ENCODE measurements around the gene ZNF611. TPM values are rescaled to one million over a fixed set of nuclear protein-coding genes. Genes with fewer than 3 reads are reported as not detected.
"Not testable (repeated sequence)": the region's sequence is repeated elsewhere in the genome, so short reads cannot be mapped to it uniquely, and the experiment has no call there.

Gene ZNF611
- total RNA-seq, 2 experiments from 2014 or later = 14.6 to 15.5 TPM

DNA sequence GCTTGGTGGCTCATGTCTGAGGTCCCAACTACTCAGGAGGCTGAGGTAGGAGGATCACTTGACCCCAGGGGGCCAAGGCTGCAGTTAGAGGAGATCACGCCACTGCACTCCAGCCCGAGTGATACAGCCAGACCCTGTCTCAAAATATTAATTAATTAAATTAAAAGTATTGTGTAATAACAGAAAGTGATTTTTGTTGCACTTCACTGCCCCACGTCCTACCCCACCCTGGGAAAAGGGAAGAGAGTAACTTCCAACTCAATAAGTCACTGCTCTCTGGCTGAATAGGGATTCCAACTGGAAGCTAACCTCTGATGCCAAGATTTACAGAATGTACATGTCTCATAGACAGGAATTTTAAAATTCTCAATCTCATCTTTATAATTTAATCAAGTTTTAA is 47.2 kb downstream of the ZNF611 start:
- H3K4me3 Mint-ChIP-seq = no peak overlapping the region
- H3K9me3 Mint-ChIP-seq = no peaks in the 10 kb centered on the region
- H3K27ac Mint-ChIP-seq = no peak overlapping the region
- peaks cover 6% of the 10 kb centered on the region for H3K36me3 ChIP-seq (ENCODE audit: insufficient read depth, low read length)
- H3K4me1 ChIP-seq (ENCODE audit: insufficient read depth, low read length) = peaks cover 21% of the 10 kb centered on the region
- peaks cover 34% of the 10 kb centered on the region for H3K4me1 Mint-ChIP-seq (ENCODE audit: low read depth)
- DNase-seq (no peak), ATAC-seq (ENCODE audit: poor library complexity) (no peak)
- no peak overlapping the region for H3K4me3 ChIP-seq (ENCODE audit: low read length)
- intact Hi-C loops (cut with DNase I, micrococcal nuclease) = no loop called here
- H3K36me3 Mint-ChIP-seq (ENCODE audit: low read depth) = peaks cover 40% of the 10 kb centered on the region
- H3K27me3 ChIP-seq (ENCODE audit: control insufficient read depth in 1 of 2, insufficient read depth in 2 of 2, low read length in 2 of 2) = no peaks in the 10 kb centered on the region
- ChIA-PET CTCF (no interaction called here), POLR2A (no interaction called here)
- no peaks in the 10 kb centered on the region for H3K9me3 ChIP-seq (ENCODE audit: control insufficient read depth in 1 of 2, insufficient read depth in 1 of 2, low read length in 2 of 2)
- no peaks in the 10 kb centered on the region for H3K27me3 Mint-ChIP-seq
- TF ChIP-seq, protein P1, sequence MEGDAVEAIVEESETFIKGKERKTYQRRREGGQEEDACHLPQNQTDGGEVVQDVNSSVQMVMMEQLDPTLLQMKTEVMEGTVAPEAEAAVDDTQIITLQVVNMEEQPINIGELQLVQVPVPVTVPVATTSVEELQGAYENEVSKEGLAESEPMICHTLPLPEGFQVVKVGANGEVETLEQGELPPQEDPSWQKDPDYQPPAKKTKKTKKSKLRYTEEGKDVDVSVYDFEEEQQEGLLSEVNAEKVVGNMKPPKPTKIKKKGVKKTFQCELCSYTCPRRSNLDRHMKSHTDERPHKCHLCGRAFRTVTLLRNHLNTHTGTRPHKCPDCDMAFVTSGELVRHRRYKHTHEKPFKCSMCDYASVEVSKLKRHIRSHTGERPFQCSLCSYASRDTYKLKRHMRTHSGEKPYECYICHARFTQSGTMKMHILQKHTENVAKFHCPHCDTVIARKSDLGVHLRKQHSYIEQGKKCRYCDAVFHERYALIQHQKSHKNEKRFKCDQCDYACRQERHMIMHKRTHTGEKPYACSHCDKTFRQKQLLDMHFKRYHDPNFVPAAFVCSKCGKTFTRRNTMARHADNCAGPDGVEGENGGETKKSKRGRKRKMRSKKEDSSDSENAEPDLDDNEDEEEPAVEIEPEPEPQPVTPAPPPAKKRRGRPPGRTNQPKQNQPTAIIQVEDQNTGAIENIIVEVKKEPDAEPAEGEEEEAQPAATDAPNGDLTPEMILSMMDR (IDR thresholded peaks at IDR 0.05) = no peak
- H3K27ac ChIP-seq (ENCODE audit: low read depth in 1 of 2, low read length in 2 of 2) = no peak overlapping the region

DNA sequence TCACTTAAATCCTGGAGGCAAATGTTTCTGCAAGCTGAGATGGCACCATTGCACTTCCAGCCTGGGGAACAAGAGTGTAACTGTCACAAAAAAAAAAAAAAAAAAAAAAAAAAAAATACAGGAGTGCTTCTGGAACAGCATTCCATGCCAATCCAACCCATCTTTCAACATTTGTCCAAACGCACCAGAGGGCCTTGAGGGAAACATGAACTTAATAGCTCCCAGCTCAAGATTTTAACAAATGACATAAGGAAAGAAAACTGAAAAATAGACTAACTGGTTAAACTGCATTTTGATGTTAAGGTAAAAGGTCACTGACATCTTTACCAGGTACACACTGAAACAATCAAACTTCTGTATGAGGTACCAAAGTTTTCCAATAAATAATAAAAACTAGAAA is 49.0 kb downstream of the ZNF611 start:
- peaks cover 49% of the 10 kb centered on the region for H3K36me3 Mint-ChIP-seq (ENCODE audit: low read depth)

DNA sequence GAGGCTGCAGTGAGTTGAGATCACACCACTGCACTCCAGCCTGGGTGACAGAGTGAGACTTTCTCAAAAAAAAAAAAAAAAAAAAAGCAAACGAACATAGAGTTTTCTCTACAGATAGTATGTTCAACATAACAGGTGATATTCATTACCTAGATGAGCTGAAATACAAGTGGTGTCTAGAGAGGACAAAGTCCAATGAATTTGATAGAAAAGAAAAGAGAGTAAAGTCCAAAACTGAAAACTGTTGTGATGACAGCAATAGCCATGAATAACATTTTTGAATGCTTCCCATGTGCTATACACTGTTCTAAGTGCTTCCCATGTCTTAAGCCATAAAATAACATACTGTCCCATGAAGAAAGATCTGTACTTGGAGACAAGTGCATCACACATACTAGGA is 53.6 kb downstream of the ZNF611 start:
- H3K4me3 Mint-ChIP-seq; H3K27me3 Mint-ChIP-seq; H3K9me3 ChIP-seq (ENCODE audit: control insufficient read depth in 1 of 2, insufficient read depth in 1 of 2, low read length in 2 of 2); H3K27ac Mint-ChIP-seq; POLR2A ChIA-PET; H3K27me3 ChIP-seq (ENCODE audit: control insufficient read depth in 1 of 2, insufficient read depth in 2 of 2, low read length in 2 of 2); H3K9me3 Mint-ChIP-seq; H3K27ac ChIP-seq (ENCODE audit: low read depth in 1 of 2, low read length in 2 of 2); H3K4me1 ChIP-seq (ENCODE audit: insufficient read depth, low read length); H3K4me3 ChIP-seq (ENCODE audit: low read length); ATAC-seq (ENCODE audit: poor library complexity); DNase-seq: not testable (repeated sequence)
- CTCF ChIA-PET = interaction anchor here (0.6 to 1.0 kb wide), 2 partner anchors 18 to 31 kb away, joined by 3 read pairs; no protein-coding TSS in a partner anchor
- peaks cover 60% of the 10 kb centered on the region for H3K36me3 Mint-ChIP-seq (ENCODE audit: low read depth)
- peaks cover 12% of the 10 kb centered on the region for H3K4me1 Mint-ChIP-seq (ENCODE audit: low read depth)
- intact Hi-C loops (cut with DNase I, micrococcal nuclease) = loop anchor here in 1 of 2 experiments (5.0 kb wide), 1 partner anchor 296 kb away; no protein-coding TSS in a partner anchor
- H3K36me3 ChIP-seq (ENCODE audit: insufficient read depth, low read length) = peaks cover 15% of the 10 kb centered on the region

More for the DNA sequence above, 49.0 kb downstream of the ZNF611 start:
- ChIA-PET CTCF (no interaction called here), POLR2A (no interaction called here)
- DNase-seq (no peak), ATAC-seq (ENCODE audit: poor library complexity) (no peak)
- Histone ChIP-seq H3K27ac (ENCODE audit: low read depth in 1 of 2, low read length in 2 of 2) (no peak overlapping the region), H3K9me3 (ENCODE audit: control insufficient read depth in 1 of 2, insufficient read depth in 1 of 2, low read length in 2 of 2) (no peaks in the 10 kb centered on the region), H3K4me3 (ENCODE audit: low read length) (no peak overlapping the region), H3K4me1 (ENCODE audit: insufficient read depth, low read length) (peaks cover 15% of the 10 kb centered on the region), H3K36me3 (ENCODE audit: insufficient read depth, low read length) (peaks cover 6% of the 10 kb centered on the region), H3K27me3 (ENCODE audit: control insufficient read depth in 1 of 2, insufficient read depth in 2 of 2, low read length in 2 of 2) (no peaks in the 10 kb centered on the region)
- Mint-ChIP-seq H3K27me3 (no peaks in the 10 kb centered on the region), H3K9me3 (no peaks in the 10 kb centered on the region), H3K4me1 (ENCODE audit: low read depth) (peaks cover 34% of the 10 kb centered on the region), H3K4me3 (no peak overlapping the region), H3K27ac (no peak overlapping the region)
- TF ChIP-seq, protein P1 (IDR thresholded peaks at IDR 0.05) = no peak
- intact Hi-C loops (cut with DNase I, micrococcal nuclease) = loop anchor here in 1 of 2 experiments (2.0 kb wide), 1 partner anchor 293 kb away; no protein-coding TSS in a partner anchor

DNA sequence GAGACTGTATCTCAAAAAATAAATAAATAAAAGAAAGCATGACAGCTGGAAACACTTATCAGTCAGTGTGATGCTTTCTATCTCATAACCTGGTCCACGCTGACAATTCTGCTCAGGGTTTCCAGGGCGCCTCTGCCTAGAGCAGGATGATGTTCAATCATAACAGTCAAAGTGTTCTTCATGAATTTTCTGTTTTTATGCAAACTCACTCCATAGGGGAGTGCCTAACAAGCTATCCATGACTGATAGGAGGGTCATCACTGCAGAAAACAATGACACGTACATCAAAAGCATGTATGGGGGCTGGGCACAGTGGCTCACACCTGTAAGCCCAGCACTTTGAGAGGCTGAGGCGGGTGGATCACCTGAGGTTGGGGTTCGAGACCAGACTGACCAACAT is 55.2 kb downstream of the ZNF611 start:
- Mint-ChIP-seq H3K4me1 (ENCODE audit: low read depth) (peaks cover 19% of the 10 kb centered on the region), H3K27ac (no peak overlapping the region), H3K9me3 (no peaks in the 10 kb centered on the region), H3K4me3 (no peak overlapping the region), H3K36me3 (ENCODE audit: low read depth) (peaks cover 65% of the 10 kb centered on the region), H3K27me3 (no peaks in the 10 kb centered on the region)
- Histone ChIP-seq H3K27ac (ENCODE audit: low read depth in 1 of 2, low read length in 2 of 2) (no peak overlapping the region), H3K36me3 (ENCODE audit: insufficient read depth, low read length) (peaks cover 15% of the 10 kb centered on the region), H3K4me1 (ENCODE audit: insufficient read depth, low read length) (peaks cover 3% of the 10 kb centered on the region), H3K27me3 (ENCODE audit: control insufficient read depth in 1 of 2, insufficient read depth in 2 of 2, low read length in 2 of 2) (no peaks in the 10 kb centered on the region), H3K9me3 (ENCODE audit: control insufficient read depth in 1 of 2, insufficient read depth in 1 of 2, low read length in 2 of 2) (peaks cover 0 to 5% of the 10 kb centered on the region in 2 experiments), H3K4me3 (ENCODE audit: low read length) (no peak overlapping the region)
- TF ChIP-seq, protein P1 (IDR thresholded peaks at IDR 0.05) = no peak
- intact Hi-C loops (cut with DNase I, micrococcal nuclease) = no loop called here
- CTCF ChIA-PET = no interaction called here
- POLR2A ChIA-PET = no interaction called here
- no peak for DNase-seq
- no peak for ATAC-seq (ENCODE audit: poor library complexity)

DNA sequence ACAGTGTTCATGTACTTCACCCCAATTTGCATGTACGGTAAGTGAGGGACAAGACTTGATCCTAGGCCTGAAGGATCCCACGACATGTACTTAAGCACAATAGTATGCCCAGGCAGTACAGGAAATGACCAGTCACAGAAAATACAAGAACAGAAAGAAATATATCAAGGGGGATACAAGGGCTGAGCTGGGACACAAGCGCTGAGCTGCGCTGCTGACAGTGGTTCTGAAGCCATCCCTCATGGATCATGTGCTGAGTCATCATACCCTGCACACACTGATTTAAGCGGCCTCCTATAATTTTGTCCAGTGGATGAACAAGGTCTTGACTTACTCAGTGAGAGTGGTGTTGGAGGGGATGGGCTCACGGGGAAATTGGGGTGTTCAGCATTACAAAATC is 59.6 kb downstream of the ZNF611 start:
- DNase-seq; H3K4me3 ChIP-seq (ENCODE audit: low read length); H3K9me3 ChIP-seq (ENCODE audit: control insufficient read depth in 1 of 2, insufficient read depth in 1 of 2, low read length in 2 of 2); ATAC-seq (ENCODE audit: poor library complexity); H3K36me3 ChIP-seq (ENCODE audit: insufficient read depth, low read length); H3K9me3 Mint-ChIP-seq; H3K27ac Mint-ChIP-seq; POLR2A ChIA-PET; H3K4me1 ChIP-seq (ENCODE audit: insufficient read depth, low read length); CTCF ChIA-PET; intact Hi-C loops (cut with DNase I, micrococcal nuclease); H3K27me3 Mint-ChIP-seq; H3K4me3 Mint-ChIP-seq; H3K27ac ChIP-seq (ENCODE audit: low read depth in 1 of 2, low read length in 2 of 2); H3K27me3 ChIP-seq (ENCODE audit: control insufficient read depth in 1 of 2, insufficient read depth in 2 of 2, low read length in 2 of 2): not testable (repeated sequence)
- peaks cover 25% of the 10 kb centered on the region for H3K4me1 Mint-ChIP-seq (ENCODE audit: low read depth)
- H3K36me3 Mint-ChIP-seq (ENCODE audit: low read depth) = peaks cover 60% of the 10 kb centered on the region

All from CD4-positive, alpha-beta T cell (primary cell).